B cell (primary cell): ENCODE data around the gene STK24. TPM values are rescaled to one million over a fixed set of nuclear protein-coding genes. Genes with fewer than 3 reads are reported as not detected.

ENCODE experiments used
- ATAC-seq: fragments of 200-7000 bp; cut with Tn5 transposase; one replicate; pipeline ENCODE4 v1.10.0; 2021; ENCODE audit warnings: low read depth, mild to moderate bottlenecking, moderate number of reproducible peaks, moderate library complexity
- CTCF ChIA-PET: fragments of 350-600 bp; sonication (Branson Sonifier 250); formaldehyde crosslinking; loops from one replicate; lab custom pipeline; 2021; ENCODE audit warnings: antibody characterized with exemption, inconsistent platforms; lab: Charles Lee
- POLR2A ChIA-PET: fragments of 350-600 bp; sonication (Branson Sonifier 250); formaldehyde crosslinking; loops from one replicate; lab custom pipeline; 2021; ENCODE audit warnings: antibody characterized with exemption; lab: Charles Lee
- DNase-seq: peaks from one replicate; pipeline ENCODE4 v3.0.0; 2013
- H2AFZ ChIP-seq: 2 replicates; pipeline ENCODE4 v1.6.1; 2012; ENCODE audit warnings: mild to moderate bottlenecking, low read depth, low read length; ENCODE audit not compliant: insufficient read depth, poor library complexity, severe bottlenecking
- H3K27ac ChIP-seq, 2 donors: 1 replicate in 1 of 2; 2 replicates in 1 of 2; pipeline ENCODE4 v1.5.1; 2012 to 2013; ENCODE audit warnings: low read length in 2 of 2, mild to moderate bottlenecking in 2 of 2, moderate library complexity in 1 of 2
- H3K27me3 ChIP-seq, 4 experiments: fragments of 200-600 bp in 1 of 4; sonication (generic) in 1 of 4; replicated peaks in 1 of 4; 1 replicate in 2 of 4; 2 replicates in 2 of 4; pipeline versions ENCODE4 v1.6.1 to v1.7.0; 2013 to 2016; ENCODE audit warnings: low read length in 3 of 4, mild to moderate bottlenecking in 2 of 4, mixed read lengths in 1 of 4, moderate library complexity in 1 of 4; ENCODE audit not compliant: insufficient read depth in 4 of 4, control insufficient read depth in 3 of 4; ENCODE audit errors: control extremely low read depth in 1 of 4
- H3K36me3 ChIP-seq, 2 experiments: replicated peaks in 1 of 2; 1 replicate in 1 of 2; 2 replicates in 1 of 2; pipeline versions ENCODE4 v1.6.1 to v1.7.1; 2013; ENCODE audit warnings: low read length in 1 of 2; ENCODE audit not compliant: insufficient read depth in 2 of 2, control insufficient read depth in 1 of 2; ENCODE audit errors: control extremely low read depth in 1 of 2, extremely low read depth in 1 of 2
- H3K4me1 ChIP-seq, 2 donors: fragments of 200-600 bp in 1 of 2; sonication (generic) in 1 of 2; 1 replicate in 1 of 2; 2 replicates in 1 of 2; pipeline versions ENCODE4 v1.5.1 to v1.6.1; 2013 to 2017; ENCODE audit warnings: low read length in 2 of 2; ENCODE audit not compliant: control insufficient read depth in 2 of 2, insufficient read depth in 2 of 2
- H3K4me2 ChIP-seq: replicated peaks from 2 replicates; pipeline ENCODE3; 2012; ENCODE audit warnings: mild to moderate bottlenecking, low read depth, low read length; ENCODE audit not compliant: poor library complexity, severe bottlenecking
- H3K4me3 ChIP-seq, 5 experiments: fragments of 200-600 bp in 1 of 5; sonication (generic) in 1 of 5; 1 replicate in 3 of 5; 2 replicates in 2 of 5; pipeline versions ENCODE4 v1.5.1 to v1.7.0; 2011 to 2016; ENCODE audit warnings: low read length in 4 of 5, mild to moderate bottlenecking in 4 of 5, low read depth in 2 of 5, control low read depth in 1 of 5, moderate library complexity in 1 of 5; ENCODE audit not compliant: insufficient read depth in 1 of 5; ENCODE audit errors: control extremely low read depth in 1 of 5, extremely low read depth in 1 of 5
- H3K79me2 ChIP-seq: fragments of 200-600 bp; sonication (generic); one replicate; pipeline ENCODE4 v1.6.0; 2016; ENCODE audit warnings: low read length; ENCODE audit not compliant: control insufficient read depth, insufficient read depth
- H3K9ac ChIP-seq: fragments of 200-600 bp; sonication (generic); 2 replicates; pipeline ENCODE4 v1.6.1; 2017; ENCODE audit warnings: mild to moderate bottlenecking, low read length, moderate library complexity
- H3K9me3 ChIP-seq, 3 donors: one replicate each; pipeline versions ENCODE4 v1.6.1 to v1.7.1; 2013; ENCODE audit warnings: low read length in 2 of 3; ENCODE audit not compliant: control insufficient read depth in 2 of 3, insufficient read depth in 1 of 3; ENCODE audit errors: control extremely low read depth in 1 of 3
- H4K20me1 ChIP-seq: 2 replicates; pipeline ENCODE4 v1.6.0; 2012; ENCODE audit warnings: mild to moderate bottlenecking, low read length; ENCODE audit not compliant: insufficient read depth, control insufficient read depth, poor library complexity, severe bottlenecking
- H3K27ac Mint-ChIP-seq: one replicate; pipeline ENCODE4 v1.8.0; 2021; ENCODE audit warnings: mixed read lengths
- H3K27me3 Mint-ChIP-seq: one replicate; pipeline ENCODE4 v1.8.0; 2021; ENCODE audit warnings: mixed read lengths
- H3K4me1 Mint-ChIP-seq: one replicate; pipeline ENCODE4 v1.8.0; 2021; ENCODE audit warnings: mixed read lengths
- H3K4me3 Mint-ChIP-seq: one replicate; pipeline ENCODE4 v1.8.0; 2021; ENCODE audit warnings: mixed read lengths
- H3K9me3 Mint-ChIP-seq: one replicate; pipeline ENCODE4 v1.8.0; 2022; ENCODE audit warnings: mixed read lengths; ENCODE audit not compliant: insufficient read depth
- CTCF ChIP-seq: fragments of 200-600 bp; IDR thresholded peaks from one replicate; pipeline ENCODE4 v1.8.0; 2022; ENCODE audit warnings: antibody characterized with exemption, mild to moderate bottlenecking
- EZH2 ChIP-seq: IDR thresholded peaks from 2 replicates; pipeline ENCODE4 v1.6.1; 2012; ENCODE audit warnings: borderline replicate concordance, low read depth, mild to moderate bottlenecking, moderate library complexity, low read length; ENCODE audit not compliant: insufficient read depth, poor library complexity, severe bottlenecking
- WGBS: methylation state at CpG from one replicate; pipeline ENCODE4 v1.1.5; 2013; ENCODE audit warnings: missing lambda C conversion rate; ENCODE audit not compliant: insufficient coverage; 5-methylcytosine and 5-hydroxymethylcytosine counted together
- intact Hi-C: fragments of 100-400 bp; cut with micrococcal nuclease; formaldehyde crosslinking; loops from one replicate; pipeline ENCODE4 v1.10.0; 2022
- polyA plus RNA-seq: library from polyadenylated mRNA; depleted of rRNA; stranded (reverse); fragments of >200 nt; gene quantifications from 2 replicates; pipeline ENCODE4 v1.2.3, GENCODE V29; 2012
- total RNA-seq, 2 donors: library from RNA; stranded (reverse); fragments of 120-200 nt in 1 of 2; gene quantifications; 1 replicate in 1 of 2; 2 replicates in 1 of 2; pipeline versions ENCODE4 v1.2.3 to v1.2.4, GENCODE V29; 2013 to 2022

Gene STK24
- total and polyA plus RNA-seq, 2 donors (not counting 1 experiment from before 2014, with no cell fraction given): 47.2 to 117 TPM

- no CpG with 5 or more reads among the region's 5 CpGs for WGBS
- no peak for TF ChIP-seq EZH2
- TF ChIP-seq CTCF: no peak
- no peaks in the 10 kb centered on the region for H3K4me1 Mint-ChIP-seq
- intact Hi-C loops: no loop called here
- DNase-seq (no peak), ATAC-seq (no peak)
- H3K4me3 Mint-ChIP-seq: no peak overlapping the region
- ChIA-PET CTCF (no interaction called here), POLR2A (no interaction called here)
- Histone ChIP-seq H3K4me1 (no peaks in the 10 kb centered on the region), H3K9me3 (no peaks in the 10 kb centered on the region), H3K36me3 (no peaks in the 10 kb centered on the region), H3K79me2 (no peaks in the 10 kb centered on the region), H3K27me3 (no peaks in the 10 kb centered on the region), H2AFZ (no peak overlapping the region), H3K4me2 (no peak overlapping the region), H3K27ac (no peak overlapping the region), H3K4me3 (no peak overlapping the region), H3K9ac (no peak overlapping the region), H4K20me1 (no peaks in the 10 kb centered on the region)
- H3K27me3 Mint-ChIP-seq: peaks cover 13% of the 10 kb centered on the region
- no peak overlapping the region for H3K27ac Mint-ChIP-seq
- H3K9me3 Mint-ChIP-seq: no peaks in the 10 kb centered on the region
These were observed 178.3 kb downstream of the STK24 start for GRCh38 chr13:98398581-98398980.

GRCh38 chr13:98397861-98398260 lies 179.0 kb downstream of the STK24 start:
- ChIA-PET CTCF (interaction anchor here (0.6 kb wide), 1 partner anchor 49 kb away, joined by 3 read pairs; no protein-coding TSS in a partner anchor), POLR2A (no interaction called here)
- Histone ChIP-seq H3K27me3 (no peaks in the 10 kb centered on the region), H3K4me2 (no peak overlapping the region), H4K20me1 (no peaks in the 10 kb centered on the region), H3K9me3 (no peaks in the 10 kb centered on the region), H2AFZ (no peak overlapping the region), H3K4me1 (no peaks in the 10 kb centered on the region), H3K4me3 (no peak overlapping the region), H3K9ac (no peak overlapping the region), H3K27ac (no peak overlapping the region), H3K79me2 (no peaks in the 10 kb centered on the region), H3K36me3 (no peaks in the 10 kb centered on the region)
- intact Hi-C loops: no loop called here
- DNase-seq (no peak), ATAC-seq (no peak)
- Mint-ChIP-seq H3K4me1 (no peaks in the 10 kb centered on the region), H3K9me3 (no peaks in the 10 kb centered on the region), H3K4me3 (no peak overlapping the region), H3K27me3 (peaks cover 14% of the 10 kb centered on the region), H3K27ac (no peak overlapping the region)
- TF ChIP-seq CTCF (no peak), EZH2 (no peak)
- 94% methylated on average over 4 of the region's 7 CpGs for WGBS
